ENCODE results near the gene FOXN3.
"Not testable (repeated sequence)": the region's sequence is repeated elsewhere in the genome, so short reads cannot be mapped to it uniquely, and the experiment has no call there.

FOXN3 gene

DNA sequence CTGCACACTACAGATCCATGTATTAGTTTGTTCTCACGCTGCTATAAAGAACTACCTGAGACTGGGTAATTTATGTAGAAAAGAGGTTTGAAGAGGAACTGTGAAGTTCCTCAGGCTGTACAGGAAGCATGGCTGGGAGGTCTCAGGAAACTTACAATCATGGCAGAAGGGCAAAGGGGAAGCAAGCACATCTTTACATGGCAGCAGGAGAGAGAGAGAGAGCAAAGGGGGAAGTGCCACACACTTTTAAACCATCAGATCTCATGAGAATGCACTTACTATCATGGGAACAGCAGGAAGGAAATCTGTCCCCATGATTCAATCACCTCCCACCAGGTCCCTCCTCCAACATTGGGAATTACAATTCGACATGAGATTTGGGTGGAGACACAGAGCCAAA, 265.3 kb downstream of the FOXN3 start:
- H3K23ac ChIP-seq (ENCODE audit: low read length); H3K79me2 ChIP-seq (ENCODE audit: control insufficient read depth, insufficient read depth, low read length); H3K27me3 ChIP-seq (ENCODE audit: insufficient read depth, low read length, poor library complexity); H2BK120ac ChIP-seq (ENCODE audit: low read depth, low read length); H3K18ac ChIP-seq (ENCODE audit: low read length); H4K8ac ChIP-seq (ENCODE audit: low read depth, low read length); H3K36me3 ChIP-seq (ENCODE audit: control insufficient read depth, insufficient read depth, low read length); H3K4me2 ChIP-seq (ENCODE audit: low read length); H3K27ac ChIP-seq (ENCODE audit: low read depth, low read length); H2AK5ac ChIP-seq (ENCODE audit: low read length); DNase-seq; H2BK15ac ChIP-seq (replicated peaks; ENCODE audit: low read depth); H3K79me1 ChIP-seq (ENCODE audit: low read length); H3K4me1 ChIP-seq (ENCODE audit: control insufficient read depth, low read depth, low read length); H3K56ac ChIP-seq (ENCODE audit: low read length); H3K4ac ChIP-seq (ENCODE audit: low read depth, low read length); H3K9ac ChIP-seq (ENCODE audit: low read length); H4K5ac ChIP-seq (ENCODE audit: low read length); H3K4me3 ChIP-seq (ENCODE audit: low read length); H2BK5ac ChIP-seq (ENCODE audit: low read length): not testable (repeated sequence)
- no CpG with 5 or more reads among the region's 2 CpGs for WGBS (ENCODE audit: extremely low coverage, insufficient coverage, low lambda C conversion rate)

DNA sequence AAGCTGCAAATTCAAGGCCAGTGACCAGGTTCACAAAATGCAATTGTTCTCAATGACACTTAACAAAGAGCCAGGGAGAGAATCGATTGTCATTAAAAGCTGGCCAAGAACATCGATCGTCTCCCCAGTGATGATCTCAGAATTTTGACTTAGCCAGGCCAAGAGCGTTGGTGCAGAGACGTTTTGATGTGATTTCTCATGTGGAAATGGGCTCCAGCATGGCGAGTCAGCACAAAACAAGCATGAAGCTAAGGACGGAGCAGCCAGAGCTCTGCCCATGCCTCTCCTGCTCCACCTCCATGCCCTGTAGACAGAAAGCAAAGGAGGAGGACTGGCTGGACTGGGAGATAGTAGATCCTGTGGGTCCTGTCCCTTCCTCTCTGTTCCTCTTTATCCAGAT, 270.8 kb downstream of the FOXN3 start:
- no CpG with 5 or more reads among the region's 7 CpGs for WGBS (ENCODE audit: extremely low coverage, insufficient coverage, low lambda C conversion rate)
- Histone ChIP-seq H3K27me3 (ENCODE audit: insufficient read depth, low read length, poor library complexity) (no peaks in the 10 kb centered on the region), H3K79me1 (ENCODE audit: low read length) (no peaks in the 10 kb centered on the region), H3K36me3 (ENCODE audit: control insufficient read depth, insufficient read depth, low read length) (no peaks in the 10 kb centered on the region), H3K56ac (ENCODE audit: low read length) (no peak overlapping the region), H3K4ac (ENCODE audit: low read depth, low read length) (no peak overlapping the region), H2BK120ac (ENCODE audit: low read depth, low read length) (no peak overlapping the region), H3K9ac (ENCODE audit: low read length) (no peak overlapping the region), H3K4me3 (ENCODE audit: low read length) (no peak overlapping the region), H4K5ac (ENCODE audit: low read length) (no peak overlapping the region), H3K23ac (ENCODE audit: low read length) (no peak overlapping the region), H3K4me2 (ENCODE audit: low read length) (no peak overlapping the region), H4K8ac (ENCODE audit: low read depth, low read length) (no peak overlapping the region), H3K18ac (ENCODE audit: low read length) (no peak overlapping the region), H3K4me1 (ENCODE audit: control insufficient read depth, low read depth, low read length) (no peaks in the 10 kb centered on the region), H2BK15ac (replicated peaks; ENCODE audit: low read depth) (no peak overlapping the region), H3K79me2 (ENCODE audit: control insufficient read depth, insufficient read depth, low read length) (no peaks in the 10 kb centered on the region), H3K27ac (ENCODE audit: low read depth, low read length) (no peak overlapping the region), H2AK5ac (ENCODE audit: low read length) (no peak overlapping the region), H2BK5ac (ENCODE audit: low read length) (no peak overlapping the region)
- no peak for DNase-seq

- Histone ChIP-seq H4K8ac (ENCODE audit: low read depth, low read length) (no peak overlapping the region), H3K36me3 (ENCODE audit: control insufficient read depth, insufficient read depth, low read length) (no peaks in the 10 kb centered on the region), H3K79me2 (ENCODE audit: control insufficient read depth, insufficient read depth, low read length) (no peaks in the 10 kb centered on the region), H3K4ac (ENCODE audit: low read depth, low read length) (no peak overlapping the region), H3K79me1 (ENCODE audit: low read length) (no peaks in the 10 kb centered on the region), H3K56ac (ENCODE audit: low read length) (no peak overlapping the region), H2BK15ac (replicated peaks; ENCODE audit: low read depth) (no peak overlapping the region), H3K23ac (ENCODE audit: low read length) (no peak overlapping the region), H2AK5ac (ENCODE audit: low read length) (no peak overlapping the region), H3K27ac (ENCODE audit: low read depth, low read length) (no peak overlapping the region), H3K4me2 (ENCODE audit: low read length) (no peak overlapping the region), H2BK120ac (ENCODE audit: low read depth, low read length) (no peak overlapping the region), H3K9ac (ENCODE audit: low read length) (no peak overlapping the region), H3K4me1 (ENCODE audit: control insufficient read depth, low read depth, low read length) (peaks cover 3% of the 10 kb centered on the region), H3K27me3 (ENCODE audit: insufficient read depth, low read length, poor library complexity) (no peaks in the 10 kb centered on the region), H3K18ac (ENCODE audit: low read length) (no peak overlapping the region), H2BK5ac (ENCODE audit: low read length) (no peak overlapping the region), H3K4me3 (ENCODE audit: low read length) (no peak overlapping the region), H4K5ac (ENCODE audit: low read length) (no peak overlapping the region)
- WGBS (ENCODE audit: extremely low coverage, insufficient coverage, low lambda C conversion rate): no CpG with 5 or more reads among the region's 5 CpGs
- DNase-seq: no peak
Measured at GRCh38 chr14:89144642-89145041, 272.4 kb downstream of the FOXN3 start.

GRCh38 chr14:89144066-89144465, 273.0 kb downstream of the FOXN3 start:
- peaks cover 4% of the 10 kb centered on the region for H3K4me1 ChIP-seq (ENCODE audit: control insufficient read depth, low read depth, low read length)
- no peak overlapping the region for H3K4me2 ChIP-seq (ENCODE audit: low read length)
- H3K23ac ChIP-seq (ENCODE audit: low read length): no peak overlapping the region
- no peak overlapping the region for H3K18ac ChIP-seq (ENCODE audit: low read length)
- H3K36me3 ChIP-seq (ENCODE audit: control insufficient read depth, insufficient read depth, low read length): no peaks in the 10 kb centered on the region
- no peak overlapping the region for H3K56ac ChIP-seq (ENCODE audit: low read length)
- H2BK120ac ChIP-seq (ENCODE audit: low read depth, low read length): no peak overlapping the region
- H2AK5ac ChIP-seq (ENCODE audit: low read length): no peak overlapping the region
- no peak overlapping the region for H2BK15ac ChIP-seq (replicated peaks; ENCODE audit: low read depth)
- H3K4ac ChIP-seq (ENCODE audit: low read depth, low read length): no peak overlapping the region
- no peak for DNase-seq
- H3K79me2 ChIP-seq (ENCODE audit: control insufficient read depth, insufficient read depth, low read length): no peaks in the 10 kb centered on the region
- H4K5ac ChIP-seq (ENCODE audit: low read length): no peak overlapping the region
- no peak overlapping the region for H4K8ac ChIP-seq (ENCODE audit: low read depth, low read length)
- H3K4me3 ChIP-seq (ENCODE audit: low read length): no peak overlapping the region
- no peaks in the 10 kb centered on the region for H3K79me1 ChIP-seq (ENCODE audit: low read length)
- no peaks in the 10 kb centered on the region for H3K27me3 ChIP-seq (ENCODE audit: insufficient read depth, low read length, poor library complexity)
- no peak overlapping the region for H3K9ac ChIP-seq (ENCODE audit: low read length)
- no CpG with 5 or more reads among the region's 3 CpGs for WGBS (ENCODE audit: extremely low coverage, insufficient coverage, low lambda C conversion rate)
- no peak overlapping the region for H3K27ac ChIP-seq (ENCODE audit: low read depth, low read length)
- H2BK5ac ChIP-seq (ENCODE audit: low read length): no peak overlapping the region

DNA sequence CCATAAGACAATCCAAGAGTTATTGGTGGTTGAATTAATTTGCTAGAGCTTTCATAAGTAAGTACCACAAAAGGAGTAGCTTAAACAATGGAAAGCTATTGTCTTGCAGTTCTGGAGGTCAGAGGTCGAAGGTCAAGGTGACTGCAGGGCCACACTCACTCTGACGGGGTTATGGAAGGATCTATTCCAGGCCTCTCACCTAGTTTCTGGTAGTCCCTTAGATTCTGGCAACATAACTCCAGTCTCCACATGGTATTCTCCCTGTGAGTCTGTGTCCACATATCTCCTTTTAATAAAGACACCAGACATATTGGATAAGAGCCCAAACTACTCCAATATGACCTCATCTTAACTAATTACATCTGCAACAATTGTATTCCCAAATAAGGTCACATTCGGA, 273.4 kb downstream of the FOXN3 start:
- Histone ChIP-seq H2BK120ac (ENCODE audit: low read depth, low read length) (no peak overlapping the region), H3K79me2 (ENCODE audit: control insufficient read depth, insufficient read depth, low read length) (no peaks in the 10 kb centered on the region), H2BK15ac (replicated peaks; ENCODE audit: low read depth) (no peak overlapping the region), H3K27me3 (ENCODE audit: insufficient read depth, low read length, poor library complexity) (no peaks in the 10 kb centered on the region), H3K4me1 (ENCODE audit: control insufficient read depth, low read depth, low read length) (peaks cover 4% of the 10 kb centered on the region), H3K4me2 (ENCODE audit: low read length) (no peak overlapping the region), H3K56ac (ENCODE audit: low read length) (no peak overlapping the region), H3K18ac (ENCODE audit: low read length) (no peak overlapping the region), H3K36me3 (ENCODE audit: control insufficient read depth, insufficient read depth, low read length) (no peaks in the 10 kb centered on the region), H3K9ac (ENCODE audit: low read length) (no peak overlapping the region), H4K5ac (ENCODE audit: low read length) (no peak overlapping the region), H2BK5ac (ENCODE audit: low read length) (no peak overlapping the region), H3K79me1 (ENCODE audit: low read length) (no peaks in the 10 kb centered on the region), H3K4me3 (ENCODE audit: low read length) (no peak overlapping the region), H2AK5ac (ENCODE audit: low read length) (no peak overlapping the region), H3K27ac (ENCODE audit: low read depth, low read length) (no peak overlapping the region), H3K23ac (ENCODE audit: low read length) (no peak overlapping the region), H4K8ac (ENCODE audit: low read depth, low read length) (no peak overlapping the region), H3K4ac (ENCODE audit: low read depth, low read length) (no peak overlapping the region)
- no peak for DNase-seq
- no CpG with 5 or more reads among the region's 3 CpGs for WGBS (ENCODE audit: extremely low coverage, insufficient coverage, low lambda C conversion rate)

- H3K23ac ChIP-seq (ENCODE audit: low read length): no peak overlapping the region
- no peaks in the 10 kb centered on the region for H3K36me3 ChIP-seq (ENCODE audit: control insufficient read depth, insufficient read depth, low read length)
- H3K4ac ChIP-seq (ENCODE audit: low read depth, low read length): no peak overlapping the region
- no CpG with 5 or more reads among the region's 5 CpGs for WGBS (ENCODE audit: extremely low coverage, insufficient coverage, low lambda C conversion rate)
- H3K79me1 ChIP-seq (ENCODE audit: low read length): no peaks in the 10 kb centered on the region
- no peak for DNase-seq
- H3K4me2 ChIP-seq (ENCODE audit: low read length): no peak overlapping the region
- no peaks in the 10 kb centered on the region for H3K79me2 ChIP-seq (ENCODE audit: control insufficient read depth, insufficient read depth, low read length)
- no peak overlapping the region for H2BK120ac ChIP-seq (ENCODE audit: low read depth, low read length)
- H3K27me3 ChIP-seq (ENCODE audit: insufficient read depth, low read length, poor library complexity): no peaks in the 10 kb centered on the region
- H3K9ac ChIP-seq (ENCODE audit: low read length): no peak overlapping the region
- no peak overlapping the region for H4K8ac ChIP-seq (ENCODE audit: low read depth, low read length)
- peaks cover 4% of the 10 kb centered on the region for H3K4me1 ChIP-seq (ENCODE audit: control insufficient read depth, low read depth, low read length)
- H2AK5ac ChIP-seq (ENCODE audit: low read length): no peak overlapping the region
- no peak overlapping the region for H2BK15ac ChIP-seq (replicated peaks; ENCODE audit: low read depth)
- H3K56ac ChIP-seq (ENCODE audit: low read length): no peak overlapping the region
- no peak overlapping the region for H3K27ac ChIP-seq (ENCODE audit: low read depth, low read length)
- no peak overlapping the region for H3K18ac ChIP-seq (ENCODE audit: low read length)
- no peak overlapping the region for H4K5ac ChIP-seq (ENCODE audit: low read length)
- H3K4me3 ChIP-seq (ENCODE audit: low read length): no peak overlapping the region
- H2BK5ac ChIP-seq (ENCODE audit: low read length): no peak overlapping the region
Measured at GRCh38 chr14:89142366-89142765, 274.7 kb downstream of the FOXN3 start.
